GM18867 (cell line): ENCODE results near the gene LRRC74B.
"Not testable (repeated sequence)": the region's sequence is repeated elsewhere in the genome, so short reads cannot be mapped to it uniquely, and the experiment has no call there.

Source experiments
- ATAC-seq: cut with Tn5 transposase; IDR thresholded peaks from one replicate; pipeline ENCODE4 v1.9.1; 2021; ENCODE audit warnings: mild to moderate bottlenecking, moderate library complexity; ENCODE audit not compliant: unreplicated experiment

The LRRC74B gene

GRCh38 chr22:21051831-21052400 lies 6.2 kb downstream of the LRRC74B start:
- ATAC-seq, result no peak

DNA sequence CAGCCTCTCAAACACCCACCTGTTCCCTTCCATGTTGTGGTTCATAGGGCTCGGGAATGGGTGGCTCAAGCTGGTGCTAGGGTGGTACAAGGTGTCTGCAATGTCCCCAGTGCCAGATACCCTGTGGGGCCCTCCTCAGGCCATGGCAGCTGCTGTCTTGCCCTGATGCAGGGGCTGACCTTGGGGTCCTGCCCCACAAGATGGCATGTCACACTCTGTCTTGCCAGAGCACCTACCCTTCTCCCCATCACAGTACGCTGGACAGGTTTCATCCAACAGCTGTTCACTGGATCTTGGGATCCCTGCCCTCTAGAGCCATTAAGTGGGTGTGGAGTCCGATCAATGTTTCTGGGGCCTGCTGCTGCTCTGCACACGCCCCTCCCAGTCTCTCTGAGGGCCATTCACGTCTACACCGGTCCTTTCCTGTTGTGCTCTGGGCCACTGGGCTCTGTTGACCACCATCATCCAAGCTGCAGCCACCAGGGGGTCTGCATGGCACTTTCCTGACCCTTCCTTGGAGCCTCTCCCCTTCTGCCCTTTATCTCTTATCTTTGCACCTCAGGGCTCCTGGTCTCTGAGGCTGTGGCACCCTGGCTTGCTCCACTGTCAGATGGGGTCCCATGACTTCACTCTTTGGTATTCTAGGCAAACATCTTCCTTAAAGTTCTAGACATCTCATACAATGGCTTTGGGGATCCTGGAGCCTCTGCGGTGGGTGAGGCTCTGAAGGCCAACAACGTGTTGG lies 7.1 kb downstream of the LRRC74B start:
- no peak for ATAC-seq

GRCh38 chr22:21054046-21054713 lies 8.4 kb downstream of the LRRC74B start:
- ATAC-seq, result no peak

GRCh38 chr22:21054714-21055563 lies 9.2 kb downstream of the LRRC74B start:
- ATAC-seq, result no peak

DNA sequence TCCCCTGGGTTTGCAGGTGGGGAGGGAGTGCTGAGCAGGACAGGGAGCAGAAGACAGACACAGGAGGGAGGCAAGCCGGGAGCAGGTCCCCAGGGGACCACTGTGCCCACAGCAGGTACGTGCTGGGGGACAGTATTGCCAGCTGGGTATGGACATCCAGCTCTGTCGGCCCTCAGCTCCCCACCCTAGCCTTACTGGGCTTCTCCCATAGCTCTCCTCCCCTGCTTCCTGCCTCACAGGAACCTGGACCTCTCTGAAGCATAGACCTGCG lies 9.8 kb downstream of the LRRC74B start:
- no peak for ATAC-seq

GRCh38 chr22:21055880-21056319 lies 10.2 kb downstream of the LRRC74B start:
- no peak for ATAC-seq

DNA sequence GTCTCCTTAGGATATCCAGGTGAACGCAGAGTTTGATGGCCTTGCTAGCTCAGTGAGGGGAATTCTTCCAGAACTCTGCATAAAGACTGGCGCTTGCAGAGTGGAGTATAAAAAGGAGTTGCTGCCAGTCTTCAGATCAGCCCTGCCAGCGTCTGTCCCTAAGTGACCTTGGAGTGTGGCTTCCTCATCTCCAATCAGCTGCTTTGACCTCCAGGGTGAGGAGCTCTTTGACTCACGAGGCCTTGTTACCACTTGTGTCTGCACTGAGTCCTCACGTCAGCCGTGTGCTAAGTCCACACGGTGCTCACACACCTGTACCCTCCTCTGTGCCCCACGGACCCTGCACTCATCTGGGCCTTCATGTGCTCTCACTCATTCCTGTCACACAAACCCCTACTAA lies 14.6 kb downstream of the LRRC74B start:
- ATAC-seq, result not testable (repeated sequence)

DNA sequence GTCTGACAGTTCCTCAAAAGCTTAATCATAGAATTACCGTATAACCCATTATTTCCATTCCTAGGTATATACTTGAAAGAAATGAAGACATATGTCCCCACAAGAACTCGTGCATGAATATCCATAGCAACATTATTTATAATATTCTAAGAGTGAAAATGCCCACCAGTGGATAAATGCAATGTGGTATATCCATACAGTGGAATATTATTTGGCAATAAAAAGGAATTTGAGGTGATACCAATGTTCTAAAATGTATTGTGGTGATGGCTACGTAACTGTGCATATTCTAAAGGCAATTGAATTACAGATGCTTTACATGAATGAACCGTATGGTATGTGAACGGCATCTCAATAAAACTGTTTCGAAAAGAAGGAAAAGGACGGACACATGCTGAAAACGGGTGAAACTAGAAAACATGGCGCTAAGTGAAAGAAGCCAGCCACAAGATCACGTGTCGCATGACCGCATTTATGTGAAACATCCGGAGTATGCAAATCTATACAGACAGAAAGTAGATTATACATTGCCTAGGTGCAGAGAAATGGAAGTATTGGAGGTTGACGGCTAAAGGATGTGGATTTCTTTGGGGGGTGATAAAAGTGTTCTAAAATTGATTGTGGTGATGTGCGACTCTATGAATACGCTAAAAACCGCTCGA lies 16.0 kb downstream of the LRRC74B start:
- ATAC-seq, result not testable (repeated sequence)

GRCh38 chr22:21064425-21064824 lies 18.7 kb downstream of the LRRC74B start:
- not testable (repeated sequence) for ATAC-seq

DNA sequence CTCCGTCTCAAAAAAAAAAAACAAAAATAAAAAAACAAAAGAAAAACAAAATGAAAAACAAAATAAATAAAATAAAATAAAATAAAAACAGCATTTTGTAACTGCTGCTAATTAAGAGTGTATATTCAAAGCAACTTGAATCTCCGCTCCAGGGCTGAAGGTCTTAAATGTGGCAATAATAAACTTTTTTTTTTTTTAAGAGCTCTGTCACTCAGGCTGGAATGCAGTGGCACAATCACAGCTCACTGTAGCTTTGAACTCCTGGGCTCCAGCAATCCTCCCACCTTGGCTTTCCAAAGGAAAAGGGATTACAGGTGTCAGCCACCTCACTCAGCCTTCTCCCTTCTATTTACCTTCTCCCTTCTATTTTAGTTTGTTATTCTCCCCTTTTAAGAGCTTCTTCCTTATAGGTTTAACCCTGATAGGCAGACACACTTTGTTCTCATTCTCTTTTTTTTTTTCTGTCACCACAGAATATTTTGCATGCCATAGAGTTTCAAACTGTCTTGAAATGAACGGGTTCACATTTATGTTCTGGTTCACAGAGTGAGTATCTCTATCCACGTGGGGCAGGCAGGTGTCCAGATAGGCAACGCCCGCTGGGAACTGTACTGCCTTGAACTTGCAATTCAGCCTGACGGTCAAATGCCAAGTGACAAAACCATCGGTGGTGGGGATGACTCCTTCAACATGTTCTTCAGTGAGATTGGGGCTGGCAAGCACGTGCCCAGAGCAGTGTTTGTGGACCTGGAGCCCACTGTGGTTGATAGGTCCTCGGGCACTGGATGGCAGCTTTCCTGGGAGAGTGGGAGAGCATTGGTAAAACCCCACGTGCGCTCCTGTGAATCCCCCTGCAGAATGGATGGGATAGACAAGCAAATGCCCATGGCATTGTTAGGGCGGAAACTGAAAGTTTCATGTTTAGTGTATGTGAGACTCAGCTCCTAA lies 19.4 kb downstream of the LRRC74B start:
- ATAC-seq, result no peak

- no peak for ATAC-seq
Measured at GRCh38 chr22:21067075-21067900, 21.5 kb downstream of the LRRC74B start.

- no peak for ATAC-seq
Measured at GRCh38 chr22:21067901-21068680, 22.3 kb downstream of the LRRC74B start.

DNA sequence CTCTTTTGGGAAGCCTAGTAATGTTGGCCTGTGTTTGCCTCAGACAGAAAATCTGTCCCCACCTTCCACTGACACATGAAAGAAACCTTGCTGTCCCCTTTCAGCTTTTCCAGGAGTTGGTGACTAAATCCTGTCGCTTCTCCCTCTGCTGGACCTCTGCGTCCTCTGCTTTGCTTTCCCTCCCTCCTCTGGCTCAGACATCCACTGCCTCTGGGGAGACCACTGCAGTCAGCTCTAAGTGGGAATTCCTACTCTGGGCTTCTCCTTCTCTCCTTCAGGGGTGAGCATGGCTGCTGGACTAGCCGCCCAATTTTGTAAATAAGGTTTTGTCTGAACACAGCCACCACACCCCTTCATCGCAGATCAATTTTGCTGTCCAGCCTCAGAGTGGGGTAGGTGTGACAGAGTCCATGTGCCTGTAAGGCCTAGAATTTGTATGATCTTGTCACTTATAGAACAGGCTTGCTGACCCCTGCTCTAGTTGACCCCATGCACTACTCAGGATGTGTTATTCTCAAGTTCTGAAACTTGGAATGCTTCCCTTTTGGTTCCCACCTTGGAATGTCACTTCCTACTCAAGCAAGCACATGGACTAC lies 23.0 kb downstream of the LRRC74B start:
- ATAC-seq, result no peak

GRCh38 chr22:21069375-21069774 lies 23.6 kb downstream of the LRRC74B start:
- ATAC-seq, result no peak

- ATAC-seq, result no peak
Measured at GRCh38 chr22:21070690-21071615, 25.2 kb downstream of the LRRC74B start.

GRCh38 chr22:21071796-21072195 lies 26.1 kb downstream of the LRRC74B start:
- not testable (repeated sequence) for ATAC-seq

- ATAC-seq, result no peak
Measured at GRCh38 chr22:21073023-21073422, 27.3 kb downstream of the LRRC74B start.
